LNCaP clone FGC (cell line): ENCODE results near the gene ITIH6.
"Not testable (repeated sequence)": the region's sequence is repeated elsewhere in the genome, so short reads cannot be mapped to it uniquely, and the experiment has no call there.

Experiments
- DNase-seq: peaks from one replicate; pipeline ENCODE4 v3.0.0-alpha.2; 2011; ENCODE audit warnings: low read depth
- H3K4me3 ChIP-seq: 2 replicates; pipeline ENCODE4 v1.5.1; 2011; ENCODE audit warnings: mild to moderate bottlenecking, low read depth, low read length, control low read depth
- CTCF ChIP-seq: IDR thresholded peaks from 2 replicates; pipeline ENCODE4 v1.5.1; 2012; ENCODE audit warnings: mild to moderate bottlenecking; ENCODE audit not compliant: control insufficient read depth, insufficient read depth; ENCODE audit errors: extremely low read depth

Gene ITIH6

GRCh38 chrX:54807524-54808108 is 9.6 kb upstream of the ITIH6 start, which contains the start of gene MAGED2:
MAGED2 (plus strand) TSS chrX:54807745; CDS start chrX:54809332, 1,587 bp downstream.
- peak within 1 kb of the TSS; percentile 61 for H3K4me3 ChIP-seq
- DNase-seq = no peak
- no peak for TF ChIP-seq CTCF

GRCh38 chrX:54799046-54799445 is 991 bp upstream of the ITIH6 start:
- no peak for DNase-seq
- H3K4me3 ChIP-seq = no peak overlapping the region
- TF ChIP-seq CTCF = no peak

- no peak for TF ChIP-seq CTCF
- no peak for DNase-seq
- H3K4me3 ChIP-seq = no peak overlapping the region
Observed at GRCh38 chrX:54794795-54795194, 3.3 kb downstream of the ITIH6 start.

GRCh38 chrX:54794028-54794427 is 4.0 kb downstream of the ITIH6 start:
- TF ChIP-seq CTCF = no peak
- H3K4me3 ChIP-seq = no peak overlapping the region
- DNase-seq = no peak

- not testable (repeated sequence) for DNase-seq, H3K4me3 ChIP-seq
Observed at GRCh38 chrX:54789405-54789804, 8.7 kb downstream of the ITIH6 start.

GRCh38 chrX:54788446-54788845 is 9.6 kb downstream of the ITIH6 start:
- no peak for TF ChIP-seq CTCF
- H3K4me3 ChIP-seq = no peak overlapping the region
- no peak for DNase-seq

GRCh38 chrX:54786967-54787366 is 11.1 kb downstream of the ITIH6 start:
- no peak for DNase-seq
- TF ChIP-seq CTCF = no peak
- no peak overlapping the region for H3K4me3 ChIP-seq
